SKM-1 treated with dmso at 0.1 percent for 144 hours (cell line): ENCODE data around the gene HSPB7.
"Not testable (repeated sequence)": the region's sequence is repeated elsewhere in the genome, so short reads cannot be mapped to it uniquely, and the experiment has no call there.

Source experiments
- DNase-seq: peaks from one replicate; lab custom pipeline; 2025; ENCODE audit not compliant: unreplicated experiment; lab: John Stamatoyannopoulos, UW

Gene HSPB7

DNA sequence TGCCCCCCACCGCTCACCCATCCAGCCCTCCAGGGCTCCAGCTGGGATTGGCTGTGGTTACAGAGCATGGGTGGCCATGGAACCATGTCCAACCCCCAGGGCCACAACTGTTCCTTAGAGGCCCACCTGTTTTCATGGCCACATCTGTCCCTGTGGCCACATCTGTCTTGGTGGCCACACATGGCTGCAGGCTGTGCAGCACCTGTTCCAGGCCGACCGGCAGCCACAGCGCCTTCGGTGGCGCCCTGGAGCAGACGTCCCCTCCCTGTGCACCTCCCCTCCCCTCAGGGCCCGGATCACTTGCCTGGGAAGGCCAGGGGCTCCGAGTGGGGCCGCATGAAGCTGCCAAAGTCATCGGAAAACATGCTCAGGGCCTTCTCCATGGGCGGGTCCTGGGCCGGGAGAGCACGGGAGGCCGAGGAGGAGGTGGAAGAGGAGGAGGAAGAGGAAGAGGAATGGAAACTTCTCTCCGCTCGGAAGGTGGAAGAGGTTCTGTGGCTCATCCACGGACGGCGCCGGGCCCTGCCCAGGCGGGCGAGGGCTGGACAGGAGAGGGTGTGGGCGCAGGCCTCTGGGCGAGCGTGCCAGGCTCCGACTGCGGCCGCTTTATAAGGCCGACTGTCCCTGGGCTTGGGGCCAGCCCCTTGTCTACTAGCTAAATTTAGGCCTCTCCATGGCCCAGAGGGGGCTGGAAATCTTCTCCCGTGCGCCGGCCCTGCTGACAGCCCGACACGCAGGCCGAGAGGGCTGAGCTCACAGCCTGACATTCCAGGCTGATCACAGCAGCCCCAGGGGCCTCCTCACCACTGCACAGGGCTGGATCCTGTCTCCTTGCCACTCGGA, at the start of gene HSPB7:
HSPB7 (minus strand) TSS at position 583 of the 843 bp plus-strand sequence; CDS start at position 503, 80 bp downstream.
- no peak for DNase-seq

DNA sequence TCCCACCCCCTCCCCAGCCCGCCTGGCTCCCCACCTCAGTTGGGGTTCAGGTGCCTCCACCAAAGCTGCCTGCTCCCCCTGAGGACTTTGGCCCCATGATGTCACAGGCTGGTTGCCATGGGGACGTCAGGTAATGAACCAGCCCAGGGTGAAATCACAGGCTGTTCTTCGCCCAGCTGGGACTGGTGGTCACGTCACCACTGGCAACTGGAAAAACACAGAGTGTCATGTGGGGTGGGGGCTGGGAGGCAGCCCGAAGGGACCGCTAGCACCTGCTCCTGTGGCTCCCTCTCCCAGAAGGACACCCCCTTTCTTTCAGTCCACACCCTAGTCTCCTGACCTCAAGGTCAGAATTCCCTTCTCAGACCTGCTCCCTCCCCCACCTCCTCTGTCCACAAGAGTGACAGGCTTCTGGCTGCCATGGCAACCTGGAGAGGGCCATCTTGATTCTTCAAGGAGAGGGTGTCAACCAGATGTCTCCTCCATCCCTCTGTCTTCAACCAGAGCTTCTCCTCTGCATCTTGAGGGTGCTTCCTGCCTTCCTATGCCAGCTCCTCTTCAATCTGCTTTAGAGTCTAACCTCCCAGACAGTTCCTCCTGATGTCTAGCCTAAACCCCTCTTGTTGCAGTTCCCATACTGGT, 49.4 kb upstream of the HSPB7 start:
- DNase-seq = no peak

DNA sequence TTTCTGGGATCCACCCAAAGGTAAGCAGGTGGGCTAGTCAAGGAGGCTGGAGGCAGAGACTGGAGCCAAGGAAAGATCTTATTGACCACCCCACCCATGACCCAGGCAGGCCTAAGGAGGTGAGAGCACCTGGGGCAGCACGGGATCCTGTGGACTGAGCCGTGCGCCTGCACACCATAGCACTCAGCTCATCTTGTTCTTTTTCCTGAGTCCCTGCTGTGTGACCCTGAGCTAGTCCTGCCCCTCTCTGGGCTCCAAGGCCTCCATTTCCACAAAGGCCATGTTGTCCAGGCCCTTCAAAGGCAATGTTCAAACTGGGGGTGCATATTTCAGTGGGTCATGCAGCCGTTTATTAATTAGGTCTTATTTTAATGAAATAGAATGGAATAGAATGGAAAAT, 48.4 kb upstream of the HSPB7 start:
- DNase-seq = no peak

DNA sequence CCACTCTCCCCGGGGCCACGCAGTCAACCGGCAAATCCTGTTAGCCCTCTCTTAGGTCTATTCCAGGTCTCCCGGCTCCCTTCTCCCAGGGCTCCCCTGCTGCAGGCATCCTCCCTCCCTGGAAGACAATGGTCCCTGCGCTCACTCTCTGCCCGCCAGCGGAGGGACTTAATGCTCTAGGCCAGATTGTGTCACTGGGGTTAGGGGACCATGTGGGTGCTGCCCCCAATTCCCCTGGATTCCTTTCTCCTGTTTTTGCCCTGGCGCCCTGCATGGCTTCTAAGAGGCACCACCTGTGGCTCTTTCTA, 47.4 kb upstream of the HSPB7 start:
- DNase-seq = no peak

DNA sequence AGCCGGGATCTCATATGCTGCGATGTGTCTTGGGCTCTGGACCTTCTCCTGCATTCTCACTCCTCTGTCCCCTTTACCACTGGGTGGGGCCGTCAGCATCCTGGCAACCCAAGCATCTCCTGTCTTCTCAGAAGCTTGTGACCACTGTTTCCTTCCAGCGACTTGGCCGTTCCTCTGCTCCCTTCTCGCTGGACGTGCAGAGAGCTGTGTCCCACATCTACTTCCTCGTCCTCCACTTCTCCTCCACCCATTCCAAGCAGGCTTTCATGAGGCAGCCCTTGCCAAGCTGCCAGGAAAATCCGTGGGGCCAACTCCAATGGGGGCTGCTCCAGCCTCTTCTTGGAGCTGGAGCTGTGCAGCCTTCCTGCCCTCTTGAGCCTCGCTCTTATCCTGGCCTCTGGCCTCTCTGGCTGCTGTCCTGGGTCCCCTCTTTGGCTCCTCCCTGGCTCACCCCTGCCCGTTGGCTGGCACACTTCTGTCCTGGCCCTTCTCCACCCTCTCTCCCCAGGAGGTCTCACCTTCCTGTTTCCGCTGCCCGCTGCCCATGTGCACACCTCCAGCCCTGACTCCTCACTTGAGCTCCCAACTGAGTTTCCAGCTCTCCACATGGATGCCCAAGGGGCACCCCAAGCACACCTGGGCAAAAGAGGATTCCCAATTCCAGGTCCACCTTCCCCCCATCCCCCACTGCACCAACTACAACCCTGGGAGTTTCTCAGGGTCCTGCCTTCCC, 46.9 kb upstream of the HSPB7 start:
- DNase-seq = no peak

DNA sequence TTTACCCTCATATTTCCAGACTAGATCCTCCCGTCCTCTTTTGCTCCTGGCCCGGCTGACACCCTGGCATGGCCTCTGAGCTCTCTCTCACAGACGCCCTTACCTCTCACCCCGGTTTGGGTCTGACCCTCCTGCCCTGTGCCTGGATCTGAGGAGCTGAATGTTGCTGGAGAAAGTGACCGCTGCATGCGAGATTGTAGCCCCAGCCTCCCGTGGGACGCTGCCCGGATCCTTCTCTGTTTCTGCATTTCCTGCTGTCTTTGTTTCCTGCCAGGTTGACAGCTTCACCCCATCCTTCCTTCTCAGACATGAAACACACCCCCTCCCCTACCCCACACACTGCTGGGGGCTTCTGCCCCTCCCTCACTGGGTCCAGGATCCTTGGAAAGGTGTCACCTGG, 46.1 kb upstream of the HSPB7 start:
- DNase-seq = no peak

DNA sequence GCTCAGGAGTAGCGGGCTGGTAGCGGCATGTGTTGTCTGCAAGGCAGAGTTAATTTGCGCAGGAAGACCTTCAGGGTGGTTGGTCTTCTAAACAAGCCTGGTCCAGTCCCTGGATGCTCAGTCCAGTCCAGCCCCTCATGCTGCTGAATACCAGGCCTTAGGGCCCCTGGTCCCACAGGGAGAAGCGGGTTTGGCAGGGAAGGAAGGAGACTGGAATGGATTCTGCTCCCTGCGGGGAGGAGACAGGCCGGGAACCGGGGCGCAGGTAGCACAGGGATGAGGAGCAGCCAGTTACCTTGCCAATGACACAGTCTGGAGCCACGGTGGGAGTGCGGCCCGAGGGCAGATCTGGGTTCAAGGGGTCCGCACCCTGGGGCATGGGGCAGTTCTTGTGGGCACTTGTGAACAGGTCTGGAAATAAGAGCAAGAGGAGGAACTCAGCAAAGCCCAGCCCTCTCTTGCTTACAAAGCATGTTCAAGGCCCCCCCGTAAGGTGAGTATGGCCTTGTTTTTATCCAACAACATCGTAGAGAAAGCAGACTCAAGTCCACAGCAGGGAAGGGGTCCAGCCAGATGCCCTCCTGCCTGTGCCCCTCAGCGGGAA, 45.5 kb upstream of the HSPB7 start:
- no peak for DNase-seq

DNA sequence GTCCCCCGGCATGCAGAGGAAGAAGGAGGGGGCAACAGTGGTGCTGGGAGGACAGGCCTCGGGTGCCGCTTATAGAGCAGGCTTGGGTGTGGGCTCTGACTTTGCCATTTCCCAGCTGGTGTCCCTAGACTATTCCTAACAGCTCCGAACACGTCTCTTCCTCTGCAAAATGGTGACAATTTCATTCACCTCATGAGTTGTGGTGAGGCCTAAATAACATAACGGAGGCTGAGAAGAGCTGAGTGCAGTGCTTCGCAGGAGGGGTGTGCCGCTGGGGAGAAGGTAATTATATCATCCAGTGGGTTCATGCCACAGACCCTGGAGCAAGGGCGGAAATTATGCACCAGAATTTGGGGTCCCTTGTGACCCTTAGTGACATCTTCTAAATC, 44.8 kb upstream of the HSPB7 start:
- DNase-seq = not testable (repeated sequence)

DNA sequence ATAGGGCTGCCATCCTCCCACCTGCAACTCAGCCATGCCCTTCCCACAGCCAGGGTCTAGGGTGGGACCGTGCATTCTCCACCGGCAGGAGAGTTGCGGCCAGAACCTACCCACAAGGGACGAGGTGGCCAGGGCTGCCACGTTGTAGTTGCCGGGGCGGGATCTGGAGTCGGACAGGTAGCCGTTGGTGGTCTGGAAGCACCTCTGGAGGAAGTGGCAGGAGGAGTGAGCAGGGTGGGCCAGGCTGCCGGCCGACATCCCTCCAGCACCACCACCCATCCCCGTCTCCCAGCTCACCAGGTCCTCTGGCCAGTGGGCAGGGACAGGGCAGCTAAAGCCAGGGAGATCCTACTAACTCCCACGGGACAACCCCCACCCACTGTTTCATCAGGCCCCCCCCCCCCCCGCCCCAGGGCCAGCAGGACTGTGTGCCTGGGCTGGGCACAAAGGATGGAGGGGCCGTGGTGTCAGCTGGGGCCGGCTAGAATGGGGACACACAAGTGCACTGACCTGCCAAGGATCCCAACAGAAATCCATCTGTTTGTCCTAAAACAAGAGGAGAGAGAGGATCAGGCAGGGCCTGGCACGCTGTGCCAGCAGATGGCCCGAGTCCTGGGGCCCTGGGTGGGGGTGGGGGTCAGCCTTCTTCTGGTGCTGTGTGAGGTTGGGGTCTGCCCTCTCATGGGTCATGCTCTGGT, 44.3 kb upstream of the HSPB7 start:
- DNase-seq = not testable (repeated sequence)

DNA sequence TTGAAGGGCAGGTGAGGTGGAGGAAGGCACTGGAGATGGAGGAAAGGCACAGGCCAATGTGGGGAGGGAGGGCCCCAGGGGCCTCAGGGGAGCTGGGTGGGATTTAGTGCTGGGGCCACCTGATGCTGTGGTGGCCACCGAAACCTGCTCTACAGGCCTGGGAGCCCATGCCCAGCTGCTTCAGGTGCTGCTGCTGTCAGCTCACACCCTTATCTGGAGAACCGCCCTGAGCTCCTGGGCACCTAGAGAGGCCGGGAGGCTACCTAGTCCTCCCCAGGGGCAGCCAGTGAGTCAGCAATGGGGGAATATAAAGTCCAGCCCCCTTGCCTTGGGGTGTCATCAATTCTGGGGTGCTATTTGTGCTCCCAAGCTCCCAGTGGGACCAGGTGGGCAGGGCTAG, 43.4 kb upstream of the HSPB7 start:
- no peak for DNase-seq

DNA sequence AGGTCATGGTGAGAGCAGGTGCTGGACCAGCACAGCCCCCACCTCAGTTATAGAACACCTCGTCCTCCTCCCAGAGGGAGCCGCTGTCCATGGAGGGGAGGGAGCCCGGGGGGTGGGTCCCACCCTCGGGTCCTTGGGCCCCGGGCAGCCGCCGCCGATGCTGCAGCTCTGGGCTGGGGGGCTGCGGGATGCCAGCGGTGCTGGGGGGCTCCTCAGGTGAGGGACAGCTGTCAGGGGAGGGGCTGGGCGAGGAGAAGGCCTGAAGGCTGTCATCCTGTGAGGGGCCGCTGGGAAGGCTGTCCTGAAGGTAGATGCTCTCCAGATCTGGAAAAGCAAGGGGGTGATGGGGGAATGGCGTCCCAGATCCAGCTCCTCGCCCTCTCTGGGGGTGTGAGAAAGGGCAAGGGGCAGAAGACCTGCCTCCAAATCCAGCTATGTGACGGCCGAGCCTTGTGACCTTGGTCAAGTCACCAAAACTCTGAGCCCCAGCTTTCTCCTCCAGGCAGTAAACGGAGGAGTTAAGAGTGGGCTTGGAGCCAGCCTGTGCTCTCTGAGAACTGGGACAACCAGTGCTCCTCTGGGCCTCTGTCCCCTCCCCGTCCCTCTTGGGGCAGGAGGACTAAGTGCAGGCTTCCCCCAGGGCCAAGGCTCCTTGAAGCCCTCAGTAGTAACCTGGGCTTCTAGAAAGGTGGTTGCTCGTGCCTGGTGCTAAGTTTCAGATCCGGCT, 40.7 kb upstream of the HSPB7 start:
- DNase-seq = not testable (repeated sequence)

DNA sequence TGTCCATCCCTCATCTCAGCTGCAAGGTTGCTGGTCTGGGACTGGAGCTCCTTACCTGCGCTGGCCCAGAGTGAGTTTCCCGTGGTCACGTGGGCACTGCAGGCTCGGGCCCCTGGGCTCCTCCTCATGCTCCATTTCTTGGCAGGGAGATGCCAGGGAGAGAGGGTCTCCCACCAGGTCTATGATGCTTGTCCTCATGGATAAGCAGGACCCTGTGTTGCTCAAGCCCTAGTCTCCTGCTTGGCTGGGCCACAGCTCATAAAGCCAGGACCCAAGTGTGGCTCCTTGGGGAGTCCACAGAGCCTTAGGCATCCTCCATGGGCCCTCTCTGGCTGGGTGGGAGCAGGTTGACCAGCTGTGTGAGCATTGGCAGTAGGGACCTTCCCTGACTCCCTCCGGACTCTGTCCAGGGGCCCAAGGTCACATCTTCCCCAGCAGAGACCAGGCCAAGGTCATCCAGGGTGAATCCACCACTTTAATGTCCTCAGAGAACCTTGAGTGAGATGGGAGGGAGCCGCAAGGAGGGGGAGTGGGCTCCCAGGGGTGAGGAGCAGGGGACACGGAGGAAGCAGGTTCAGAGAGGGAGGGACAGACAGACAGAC, 39.6 kb upstream of the HSPB7 start:
- DNase-seq = not testable (repeated sequence)

DNA sequence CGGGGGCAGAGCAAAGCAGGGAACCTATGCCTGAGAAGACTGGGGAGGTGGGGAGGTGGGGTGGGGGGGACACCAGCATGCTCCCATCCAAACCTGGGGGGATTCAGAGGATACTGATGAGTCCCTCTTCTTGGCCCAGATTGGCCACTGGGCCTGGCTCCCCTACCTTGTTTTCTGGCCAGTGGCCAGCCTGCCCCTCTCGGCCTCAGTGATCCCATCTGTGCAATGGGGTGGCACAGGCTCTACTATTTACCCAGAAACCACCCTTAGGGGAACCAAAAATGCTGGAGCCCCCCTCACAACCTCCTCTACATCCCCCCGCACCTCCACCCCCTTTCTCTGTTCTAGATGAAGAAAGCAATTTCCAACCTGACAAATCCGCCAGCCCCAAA, 38.7 kb upstream of the HSPB7 start:
- not testable (repeated sequence) for DNase-seq

DNA sequence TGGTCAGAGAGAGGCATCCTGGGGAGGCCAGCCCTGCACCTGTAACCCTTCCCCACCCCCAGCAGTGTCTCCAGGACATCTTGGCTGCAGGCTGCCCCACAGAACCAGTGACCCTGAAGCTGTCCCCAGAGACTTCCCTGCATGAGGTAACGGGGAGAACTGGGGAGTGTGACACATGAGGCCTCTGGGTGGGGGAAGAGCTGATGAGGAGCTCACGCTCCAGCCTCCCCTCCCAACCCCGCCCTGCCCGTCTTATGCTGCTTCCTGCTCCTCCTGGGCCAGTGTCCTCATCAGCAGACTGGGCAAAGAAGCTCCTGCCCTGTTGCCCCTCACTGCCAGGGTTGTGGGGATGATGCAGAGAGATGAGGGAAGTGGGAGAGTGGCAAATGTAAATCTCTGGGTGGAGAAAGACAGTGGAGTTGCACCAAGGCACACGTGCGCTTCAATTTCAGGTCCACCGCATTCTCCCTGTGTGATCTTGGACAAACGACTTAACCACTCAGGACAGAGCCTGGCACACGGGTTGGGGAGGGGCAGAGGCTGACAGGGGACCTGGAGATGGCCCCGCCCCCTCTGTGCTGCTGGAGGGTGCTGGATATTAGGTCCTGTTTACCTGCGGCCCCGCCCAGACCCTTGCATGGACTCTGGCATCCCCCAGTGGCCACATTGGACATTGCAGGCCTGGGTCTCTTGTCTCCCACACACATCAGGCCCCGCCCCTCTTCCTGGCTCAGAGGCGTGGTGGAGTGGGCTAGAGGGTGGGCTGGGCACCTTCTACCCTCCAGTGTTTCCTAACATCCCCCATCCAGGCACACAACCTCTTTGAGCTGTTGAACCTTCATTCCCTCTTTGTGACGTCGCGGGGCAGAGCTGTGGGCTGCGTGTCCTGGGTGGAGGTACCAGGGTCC, 38.0 kb upstream of the HSPB7 start:
- peak; percentile 32 for DNase-seq

DNA sequence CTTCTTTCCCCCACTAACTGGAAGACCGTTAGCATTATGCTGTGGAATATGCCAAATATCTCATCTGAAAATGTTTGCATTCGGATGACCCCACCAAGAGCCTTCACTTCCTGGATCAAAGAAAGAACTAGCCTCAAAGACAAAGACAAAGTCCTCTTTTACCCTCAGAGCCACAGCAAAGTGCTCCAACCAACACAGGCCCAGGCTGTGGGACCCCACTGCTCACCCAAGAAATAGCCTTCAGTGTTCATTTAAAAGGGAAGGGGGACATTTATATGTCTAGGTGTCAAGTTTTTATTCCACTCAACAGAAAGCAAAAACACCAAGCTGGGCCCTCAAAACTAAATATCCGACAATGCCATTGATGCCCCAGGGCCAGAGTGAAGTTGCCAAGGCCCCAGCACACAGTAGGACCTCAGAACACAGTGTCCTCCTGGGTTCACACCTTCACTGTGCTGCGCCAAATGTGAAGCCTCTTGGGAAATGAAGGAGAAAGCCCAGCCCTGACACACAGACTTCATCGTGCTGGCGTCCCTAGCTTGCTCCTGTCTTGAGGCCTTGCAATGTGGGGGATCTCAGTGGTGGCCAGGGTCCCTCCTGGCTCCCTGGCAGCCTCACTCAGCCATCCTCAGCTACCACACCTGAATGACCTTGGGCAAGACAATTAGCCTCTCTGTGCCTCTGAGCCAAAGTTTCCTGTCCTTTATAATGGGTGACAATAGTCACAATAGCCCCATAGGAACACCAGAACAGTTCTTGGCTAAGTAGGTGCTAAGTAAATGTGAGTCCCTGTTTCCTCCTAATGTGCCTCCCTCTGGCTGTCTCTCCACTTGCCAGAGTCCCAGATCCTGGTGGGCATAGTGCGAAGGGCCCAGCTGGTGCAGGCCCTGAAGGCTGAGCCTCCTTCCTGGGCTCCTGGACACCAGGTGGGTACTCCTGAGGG, 37.0 kb upstream of the HSPB7 start:
- DNase-seq = no peak

DNA sequence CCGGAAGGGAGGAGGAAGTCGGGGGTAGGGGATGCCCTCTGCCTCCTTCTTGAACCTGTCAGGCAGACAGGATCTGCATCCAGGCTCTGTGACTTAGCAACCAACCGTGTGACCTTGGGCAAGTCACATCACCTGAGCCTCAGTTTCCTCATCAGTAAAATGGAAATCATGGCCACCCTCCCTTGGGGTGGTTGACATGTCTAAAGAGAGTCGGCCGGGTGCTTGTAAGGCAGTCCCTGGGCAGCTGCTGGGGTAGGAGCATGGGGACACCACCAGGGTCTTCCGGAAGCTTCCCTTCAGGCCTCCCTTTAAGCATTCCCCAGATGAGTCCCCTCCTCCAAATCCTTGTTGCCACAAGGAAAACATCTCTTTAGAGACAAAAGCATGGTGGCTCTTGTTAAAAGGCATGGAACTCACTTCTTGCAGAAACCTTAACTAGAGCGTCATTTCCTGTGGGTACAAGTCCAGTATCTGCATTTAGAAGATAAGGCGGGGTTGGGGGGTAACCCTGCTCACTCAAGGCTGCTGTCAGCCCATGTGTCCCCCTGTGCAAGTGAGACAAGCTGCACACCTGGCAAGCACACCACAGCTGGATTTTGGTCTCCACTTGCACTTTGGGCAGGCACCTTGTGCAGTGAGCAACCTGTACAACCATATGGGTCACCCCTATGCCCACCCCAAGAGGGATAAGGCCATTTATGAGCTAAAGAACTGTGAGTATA, 36.1 kb upstream of the HSPB7 start:
- no peak for DNase-seq

DNA sequence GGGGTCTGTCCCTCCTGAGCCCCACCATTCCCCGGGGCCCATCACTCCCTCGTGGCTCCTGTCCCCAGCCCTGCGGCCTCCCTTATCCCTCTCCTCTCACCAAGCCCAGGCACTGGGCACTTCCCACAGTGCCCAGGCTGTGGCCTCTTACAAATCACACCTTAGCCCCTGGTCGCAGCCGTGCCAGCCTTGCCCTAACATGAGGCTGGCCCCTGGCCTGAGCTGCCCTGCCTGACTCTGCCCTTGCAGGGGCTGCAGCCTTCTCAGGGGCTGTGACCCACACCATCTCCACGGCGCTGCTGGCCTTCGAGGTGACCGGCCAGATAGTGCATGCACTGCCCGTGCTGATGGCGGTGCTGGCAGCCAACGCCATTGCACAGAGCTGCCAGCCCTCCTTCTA, 34.1 kb upstream of the HSPB7 start:
- DNase-seq = not testable (repeated sequence)
